ENCODE data around the gene CA14. TPM values are rescaled to one million over a fixed set of nuclear protein-coding genes. Genes with fewer than 3 reads are reported as not detected.
A peak's percentile ranks its signal among the peaks of the same experiment; 100 is the strongest.

The CA14 gene
- total and polyA plus RNA-seq, 9 of the 15 experiments (the other 6 are each of a cell fraction or from before 2014, with no cell fraction given): 0.13 to 0.57 (median 0.26) TPM; not detected in 1

GRCh38 chr1:150234566-150235293 lies 22.8 kb upstream of the CA14 start (continued):
- TF ChIP-seq, protein P1, sequence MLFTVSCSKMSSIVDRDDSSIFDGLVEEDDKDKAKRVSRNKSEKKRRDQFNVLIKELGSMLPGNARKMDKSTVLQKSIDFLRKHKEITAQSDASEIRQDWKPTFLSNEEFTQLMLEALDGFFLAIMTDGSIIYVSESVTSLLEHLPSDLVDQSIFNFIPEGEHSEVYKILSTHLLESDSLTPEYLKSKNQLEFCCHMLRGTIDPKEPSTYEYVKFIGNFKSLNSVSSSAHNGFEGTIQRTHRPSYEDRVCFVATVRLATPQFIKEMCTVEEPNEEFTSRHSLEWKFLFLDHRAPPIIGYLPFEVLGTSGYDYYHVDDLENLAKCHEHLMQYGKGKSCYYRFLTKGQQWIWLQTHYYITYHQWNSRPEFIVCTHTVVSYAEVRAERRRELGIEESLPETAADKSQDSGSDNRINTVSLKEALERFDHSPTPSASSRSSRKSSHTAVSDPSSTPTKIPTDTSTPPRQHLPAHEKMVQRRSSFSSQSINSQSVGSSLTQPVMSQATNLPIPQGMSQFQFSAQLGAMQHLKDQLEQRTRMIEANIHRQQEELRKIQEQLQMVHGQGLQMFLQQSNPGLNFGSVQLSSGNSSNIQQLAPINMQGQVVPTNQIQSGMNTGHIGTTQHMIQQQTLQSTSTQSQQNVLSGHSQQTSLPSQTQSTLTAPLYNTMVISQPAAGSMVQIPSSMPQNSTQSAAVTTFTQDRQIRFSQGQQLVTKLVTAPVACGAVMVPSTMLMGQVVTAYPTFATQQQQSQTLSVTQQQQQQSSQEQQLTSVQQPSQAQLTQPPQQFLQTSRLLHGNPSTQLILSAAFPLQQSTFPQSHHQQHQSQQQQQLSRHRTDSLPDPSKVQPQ (CRISPR knock-in tag; IDR thresholded peaks at IDR 0.05; ENCODE audit: borderline replicate concordance): no peak
- TF ChIP-seq FOXM1 (IDR thresholded peaks at IDR 0.05; ENCODE audit: low read depth) (no peak), FOXM1 (CRISPR knock-in tag; IDR thresholded peaks at IDR 0.05; ENCODE audit: low read depth) (0 out of 2 replicates have a peak, but pooled peaks have one; percentile 30), SMAD4 (CRISPR knock-in tag; conservative IDR thresholded peaks at IDR 0.05) (peak; percentile 56; the same call in 1 of the 2 replicates), HMGN3 (IDR thresholded peaks at IDR 0.05; ENCODE audit: borderline replicate concordance, extremely low read depth, insufficient read length, low read depth, low read length) (peak; percentile 43), YY1 (IDR thresholded peaks at IDR 0.05; ENCODE audit: borderline replicate concordance in 1 of 3, control insufficient read depth in 1 of 3, extremely low read depth in 1 of 3, insufficient read depth in 3 of 3, insufficient read length in 1 of 3, insufficient replicate concordance in 2 of 3, low read depth in 1 of 3, low read length in 2 of 3) (peak in 2 of 3 experiments; percentile 43 to 52), PREB (CRISPR knock-in tag; IDR thresholded peaks at IDR 0.05) (0 out of 2 replicates have a peak, but pooled peaks have one; percentile 24), MBD2 (IDR thresholded peaks at IDR 0.05; ENCODE audit: borderline replicate concordance, low read depth) (peak; percentile 25; the same call in 1 of the 2 replicates), ZNF224 (CRISPR knock-in tag; IDR thresholded peaks at IDR 0.05) (0 out of 2 replicates have a peak, but pooled peaks have one; percentile 65), EGR1 (conservative IDR thresholded peaks at IDR 0.05) (no peak), TRIM25 (IDR thresholded peaks at IDR 0.05; ENCODE audit: borderline replicate concordance) (0 out of 2 replicates have a peak, but pooled peaks have one; percentile 14), PCBP2 (IDR thresholded peaks at IDR 0.05; ENCODE audit: low read depth, low read length, poor library complexity, severe bottlenecking) (no peak), ZC3H4 (CRISPR knock-in tag; IDR thresholded peaks at IDR 0.05; ENCODE audit: borderline replicate concordance) (0 out of 2 replicates have a peak, but pooled peaks have one; percentile 26)
- TF ChIP-seq, protein P2, sequence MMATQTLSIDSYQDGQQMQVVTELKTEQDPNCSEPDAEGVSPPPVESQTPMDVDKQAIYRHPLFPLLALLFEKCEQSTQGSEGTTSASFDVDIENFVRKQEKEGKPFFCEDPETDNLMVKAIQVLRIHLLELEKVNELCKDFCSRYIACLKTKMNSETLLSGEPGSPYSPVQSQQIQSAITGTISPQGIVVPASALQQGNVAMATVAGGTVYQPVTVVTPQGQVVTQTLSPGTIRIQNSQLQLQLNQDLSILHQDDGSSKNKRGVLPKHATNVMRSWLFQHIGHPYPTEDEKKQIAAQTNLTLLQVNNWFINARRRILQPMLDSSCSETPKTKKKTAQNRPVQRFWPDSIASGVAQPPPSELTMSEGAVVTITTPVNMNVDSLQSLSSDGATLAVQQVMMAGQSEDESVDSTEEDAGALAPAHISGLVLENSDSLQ (IDR thresholded peaks at IDR 0.05): peak; percentile 75
- TF ChIP-seq, protein P3, sequence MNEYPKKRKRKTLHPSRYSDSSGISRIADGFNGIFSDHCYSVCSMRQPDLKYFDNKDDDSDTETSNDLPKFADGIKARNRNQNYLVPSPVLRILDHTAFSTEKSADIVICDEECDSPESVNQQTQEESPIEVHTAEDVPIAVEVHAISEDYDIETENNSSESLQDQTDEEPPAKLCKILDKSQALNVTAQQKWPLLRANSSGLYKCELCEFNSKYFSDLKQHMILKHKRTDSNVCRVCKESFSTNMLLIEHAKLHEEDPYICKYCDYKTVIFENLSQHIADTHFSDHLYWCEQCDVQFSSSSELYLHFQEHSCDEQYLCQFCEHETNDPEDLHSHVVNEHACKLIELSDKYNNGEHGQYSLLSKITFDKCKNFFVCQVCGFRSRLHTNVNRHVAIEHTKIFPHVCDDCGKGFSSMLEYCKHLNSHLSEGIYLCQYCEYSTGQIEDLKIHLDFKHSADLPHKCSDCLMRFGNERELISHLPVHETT (CRISPR knock-in tag; conservative IDR thresholded peaks at IDR 0.05 in 1 of 2, IDR thresholded peaks at IDR 0.05 in 1 of 2): peak in 1 of 2 experiments; percentile 61; a peak in 1 of 4 replicates

Data from K562 (cell line).